ENCODE data around the gene SPDYE6. TPM values are rescaled to one million over a fixed set of nuclear protein-coding genes. Genes with fewer than 3 reads are reported as not detected.
A peak's percentile ranks its signal among the peaks of the same experiment; 100 is the strongest.

Gene SPDYE6
- total RNA-seq, 6 experiments from 2014 or later: not detected

DNA sequence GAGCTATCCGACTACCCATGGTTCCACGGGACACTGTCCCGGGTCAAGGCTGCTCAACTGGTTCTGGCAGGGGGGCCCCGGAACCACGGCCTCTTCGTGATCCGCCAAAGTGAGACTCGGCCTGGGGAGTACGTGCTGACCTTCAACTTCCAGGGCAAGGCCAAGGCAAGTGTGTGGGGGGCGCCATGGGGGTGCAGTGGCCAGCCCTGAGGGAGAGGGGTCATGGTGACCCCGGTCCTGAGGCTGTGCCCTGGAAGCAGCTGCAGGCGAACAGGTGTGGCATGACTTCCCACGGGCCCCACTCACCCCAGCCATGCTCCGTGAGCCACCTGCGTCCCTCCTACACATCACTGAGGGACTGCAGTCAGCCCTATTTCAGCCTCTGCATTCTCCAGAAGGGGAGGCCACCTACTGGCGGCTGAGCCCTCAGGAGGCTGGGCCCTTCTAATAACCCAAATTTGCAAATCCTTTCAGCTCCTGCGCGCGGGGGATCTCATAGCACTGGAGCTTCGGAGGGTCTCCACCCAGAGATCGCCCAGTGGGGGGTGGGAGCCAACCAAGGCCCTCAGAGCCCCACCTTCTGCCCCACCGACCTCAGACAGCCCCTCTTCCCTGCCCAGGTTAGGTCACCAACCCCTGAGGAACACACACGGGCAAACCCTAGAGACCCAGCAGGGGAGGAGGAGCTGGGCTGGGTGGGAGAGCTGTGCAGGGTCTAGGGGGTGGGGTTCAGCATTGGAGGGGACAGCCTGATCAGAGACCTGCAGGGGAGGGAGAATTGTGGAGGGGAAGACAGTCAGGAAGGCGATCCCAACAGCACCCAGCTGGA is 38.8 kb downstream of the SPDYE6 start:
- TF ChIP-seq, protein P1, sequence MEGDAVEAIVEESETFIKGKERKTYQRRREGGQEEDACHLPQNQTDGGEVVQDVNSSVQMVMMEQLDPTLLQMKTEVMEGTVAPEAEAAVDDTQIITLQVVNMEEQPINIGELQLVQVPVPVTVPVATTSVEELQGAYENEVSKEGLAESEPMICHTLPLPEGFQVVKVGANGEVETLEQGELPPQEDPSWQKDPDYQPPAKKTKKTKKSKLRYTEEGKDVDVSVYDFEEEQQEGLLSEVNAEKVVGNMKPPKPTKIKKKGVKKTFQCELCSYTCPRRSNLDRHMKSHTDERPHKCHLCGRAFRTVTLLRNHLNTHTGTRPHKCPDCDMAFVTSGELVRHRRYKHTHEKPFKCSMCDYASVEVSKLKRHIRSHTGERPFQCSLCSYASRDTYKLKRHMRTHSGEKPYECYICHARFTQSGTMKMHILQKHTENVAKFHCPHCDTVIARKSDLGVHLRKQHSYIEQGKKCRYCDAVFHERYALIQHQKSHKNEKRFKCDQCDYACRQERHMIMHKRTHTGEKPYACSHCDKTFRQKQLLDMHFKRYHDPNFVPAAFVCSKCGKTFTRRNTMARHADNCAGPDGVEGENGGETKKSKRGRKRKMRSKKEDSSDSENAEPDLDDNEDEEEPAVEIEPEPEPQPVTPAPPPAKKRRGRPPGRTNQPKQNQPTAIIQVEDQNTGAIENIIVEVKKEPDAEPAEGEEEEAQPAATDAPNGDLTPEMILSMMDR (IDR thresholded peaks at IDR 0.05): peak; percentile 17; the same call in 1 of the 2 replicates
- H3K27me3 Mint-ChIP-seq (ENCODE audit: insufficient read depth): peaks cover 12% of the 10 kb centered on the region
- H3K9me3 Mint-ChIP-seq: no peaks in the 10 kb centered on the region
- H3K36me3 Mint-ChIP-seq (ENCODE audit: low read depth): no peaks in the 10 kb centered on the region
- no peak for DNase-seq
- H3K4me1 Mint-ChIP-seq (ENCODE audit: low read depth): no peaks in the 10 kb centered on the region
- H3K4me3 Mint-ChIP-seq: no peak overlapping the region
- H3K27ac Mint-ChIP-seq: no peak overlapping the region

DNA sequence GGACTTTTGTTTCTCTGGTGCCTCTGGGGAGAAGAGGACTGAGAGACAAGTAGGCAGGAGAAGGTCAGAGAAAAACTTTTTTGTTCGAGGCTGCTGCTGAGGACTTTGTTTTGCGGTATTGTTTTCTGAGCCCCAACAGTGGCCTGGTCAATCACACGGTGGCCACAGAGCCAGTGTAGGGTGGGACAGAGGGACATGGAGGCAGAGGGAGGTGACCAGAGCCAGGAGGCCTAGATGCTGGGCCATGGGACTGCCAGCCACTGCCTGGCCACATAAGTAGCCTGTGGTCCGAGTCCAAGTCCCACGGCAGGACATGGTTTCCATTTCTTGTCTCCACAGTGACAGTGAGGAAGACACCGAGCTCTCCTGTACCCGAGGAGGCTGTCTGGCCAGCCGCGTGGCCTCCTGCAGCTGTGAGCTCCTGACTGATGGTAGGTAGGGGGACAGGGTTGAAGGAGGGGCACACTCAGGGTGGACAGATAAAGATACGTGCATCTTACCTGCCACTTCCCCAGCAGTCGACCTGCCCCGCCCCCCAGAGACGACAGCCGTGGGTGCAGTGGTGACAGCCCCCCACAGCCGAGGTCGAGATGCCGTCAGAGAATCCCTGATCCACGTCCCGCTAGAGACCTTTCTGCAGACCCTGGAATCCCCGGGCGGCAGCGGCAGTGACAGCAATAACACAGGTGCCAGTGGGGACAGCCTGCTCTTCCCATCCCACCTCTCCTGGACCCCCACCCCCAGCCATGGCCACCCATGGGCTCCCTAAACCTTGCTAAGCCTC is 42.1 kb downstream of the SPDYE6 start:
- Mint-ChIP-seq H3K4me3 (no peak overlapping the region), H3K4me1 (ENCODE audit: low read depth) (no peaks in the 10 kb centered on the region), H3K27me3 (ENCODE audit: insufficient read depth) (peaks cover 4% of the 10 kb centered on the region), H3K9me3 (no peaks in the 10 kb centered on the region), H3K36me3 (ENCODE audit: low read depth) (no peaks in the 10 kb centered on the region), H3K27ac (no peak overlapping the region)
- TF ChIP-seq, protein P1 (IDR thresholded peaks at IDR 0.05): no peak
- no peak for DNase-seq

DNA sequence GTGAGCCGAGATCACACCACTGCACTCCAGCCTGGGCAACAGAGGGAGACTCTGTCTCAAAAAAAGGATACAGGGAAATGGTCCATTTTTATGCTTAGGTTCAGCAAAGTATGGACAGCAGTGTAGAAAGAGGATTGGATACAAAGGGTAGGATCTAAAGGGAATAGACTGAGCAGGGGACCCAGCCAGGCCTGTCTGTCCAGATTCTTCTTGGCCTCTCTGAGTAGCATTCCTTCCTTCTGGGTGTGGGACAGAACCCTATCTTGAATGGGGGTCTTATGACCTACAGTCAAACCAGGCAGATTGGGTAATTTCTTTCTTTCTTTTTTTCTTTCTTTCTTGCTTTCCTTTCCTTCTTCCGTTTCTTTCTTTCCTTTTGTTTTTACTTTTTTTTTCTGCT is 43.9 kb downstream of the SPDYE6 start:
- Mint-ChIP-seq H3K9me3 (no peaks in the 10 kb centered on the region), H3K27ac (no peak overlapping the region), H3K4me1 (ENCODE audit: low read depth) (peaks cover 3% of the 10 kb centered on the region; the same call in 1 of the 2 replicates), H3K36me3 (ENCODE audit: low read depth) (no peaks in the 10 kb centered on the region), H3K27me3 (ENCODE audit: insufficient read depth) (peaks cover 3% of the 10 kb centered on the region), H3K4me3 (no peak overlapping the region)
- TF ChIP-seq, protein P1 (IDR thresholded peaks at IDR 0.05): no peak
- DNase-seq: no peak

DNA sequence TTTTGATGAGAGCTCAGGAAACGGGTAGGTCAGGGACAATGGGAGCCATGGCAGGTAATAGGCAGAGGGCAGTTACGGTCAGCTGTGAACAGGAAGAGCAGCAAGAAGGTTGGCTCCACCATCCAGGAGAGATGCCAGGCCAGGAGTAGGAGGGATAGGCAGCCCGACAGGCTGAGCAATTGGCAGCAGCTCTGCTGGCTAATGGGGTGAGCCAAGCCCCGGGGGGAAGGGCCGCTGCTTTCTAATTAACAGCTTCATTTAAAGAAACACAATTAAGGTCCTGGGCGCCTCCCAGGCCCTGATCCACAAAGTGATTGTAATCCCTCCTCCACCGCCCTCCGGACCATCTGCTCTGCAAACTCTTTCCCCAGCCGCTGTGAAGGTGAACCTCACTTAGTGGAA is 45.8 kb downstream of the SPDYE6 start:
- DNase-seq: no peak
- H3K27ac Mint-ChIP-seq: no peak overlapping the region
- no peaks in the 10 kb centered on the region; the same call in 1 of the 2 replicates for H3K27me3 Mint-ChIP-seq (ENCODE audit: insufficient read depth)
- no peaks in the 10 kb centered on the region for H3K36me3 Mint-ChIP-seq (ENCODE audit: low read depth)
- TF ChIP-seq, protein P1 (IDR thresholded peaks at IDR 0.05): no peak
- H3K4me1 Mint-ChIP-seq (ENCODE audit: low read depth): peaks cover 6% of the 10 kb centered on the region; the same call in 1 of the 2 replicates
- no peaks in the 10 kb centered on the region for H3K9me3 Mint-ChIP-seq
- no peak overlapping the region for H3K4me3 Mint-ChIP-seq

DNA sequence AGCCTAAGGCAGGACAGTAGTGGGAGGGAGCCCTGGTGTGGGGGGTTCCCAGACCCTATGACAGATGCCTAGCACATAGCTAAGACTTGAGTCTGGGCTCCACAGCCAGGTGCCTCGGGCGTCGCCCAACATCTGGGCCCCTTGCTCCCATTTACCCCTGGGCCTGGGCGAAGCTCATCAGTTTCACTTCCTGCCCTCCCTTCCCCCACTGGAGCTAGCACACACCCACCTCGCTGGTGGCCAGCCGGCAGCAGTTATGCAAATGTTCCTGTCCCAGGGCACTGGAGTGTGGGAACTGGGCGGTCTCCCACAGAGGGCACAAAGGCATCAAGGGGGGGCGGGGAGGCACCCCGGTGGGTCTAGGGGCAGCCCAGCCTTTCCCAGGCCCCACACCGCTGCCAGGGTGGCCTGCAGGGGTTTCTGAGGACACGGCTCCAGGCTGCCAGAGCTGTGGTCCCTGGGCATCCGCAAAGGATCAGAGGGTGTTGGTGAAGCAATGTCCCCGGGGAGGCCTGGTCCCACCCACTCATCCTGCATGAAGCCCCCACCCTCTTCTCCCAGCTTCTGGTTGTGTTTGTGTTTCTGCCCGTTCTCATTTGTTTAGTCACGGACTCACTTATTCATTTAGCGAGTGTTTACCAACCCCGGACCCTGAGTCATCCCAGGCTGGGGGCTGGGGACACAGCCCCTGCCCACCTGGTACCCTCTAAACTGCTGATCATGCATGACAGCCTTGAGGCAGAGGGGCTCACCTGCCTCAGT is 49.1 kb downstream of the SPDYE6 start:
- H3K4me1 Mint-ChIP-seq (ENCODE audit: low read depth): peaks cover 6% of the 10 kb centered on the region; the same call in 1 of the 2 replicates
- H3K27ac Mint-ChIP-seq: 0 out of 2 replicates have a peak overlapping the region, but pooled peaks have one; percentile 40
- no peaks in the 10 kb centered on the region; the same call in 1 of the 2 replicates for H3K27me3 Mint-ChIP-seq (ENCODE audit: insufficient read depth)
- TF ChIP-seq, protein P1 (IDR thresholded peaks at IDR 0.05): no peak
- H3K36me3 Mint-ChIP-seq (ENCODE audit: low read depth): no peaks in the 10 kb centered on the region
- DNase-seq: no peak
- H3K9me3 Mint-ChIP-seq: no peaks in the 10 kb centered on the region
- peak overlapping the region; percentile 49; the same call in 1 of the 2 replicates for H3K4me3 Mint-ChIP-seq

Measured in HFFc6 (cell line).